ENCODE data around the gene LPO. TPM values are rescaled to one million over a fixed set of nuclear protein-coding genes. Genes with fewer than 3 reads are reported as not detected.
A peak's percentile ranks its signal among the peaks of the same experiment; 100 is the strongest.

Gene LPO
- total and polyA plus RNA-seq, 10 of the 15 experiments (the other 5 are each of a cell fraction or from before 2014, with no cell fraction given): 0.03 to 0.11 (median 0.06) TPM; not detected in 7

DNA sequence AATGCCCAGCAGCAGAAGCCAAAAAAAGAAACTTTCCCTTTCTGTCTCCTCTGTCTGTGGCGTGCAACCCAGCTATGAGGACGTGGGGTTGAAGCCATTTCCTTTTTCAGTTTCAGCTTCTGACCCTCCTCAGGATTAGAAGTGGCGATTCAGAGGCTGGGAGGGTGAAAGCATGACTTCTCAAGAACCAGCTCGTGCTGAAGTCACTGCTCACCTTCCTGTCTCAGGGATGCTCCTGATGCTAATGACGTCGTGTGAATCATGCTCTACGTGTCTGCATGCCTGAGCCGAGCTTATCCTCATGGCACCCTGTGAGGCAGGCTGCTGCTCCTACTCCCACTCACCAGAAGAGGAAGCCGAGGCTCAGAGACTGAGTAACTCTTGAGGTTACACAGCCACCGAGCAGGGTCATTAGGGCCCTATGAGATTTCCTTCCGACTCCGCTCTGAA, 5.7 kb upstream of the LPO start:
- no TSS peak for BruUV-seq (replicated peaks)
- ChIA-PET POLR2A (interaction anchor here (0.8 to 1.6 kb wide), 8 partner anchors 12 to 112 kb away, joined by 3 to 8 read pairs (median 4); partner anchors contain the start of gene MKS1), RAD21 (ENCODE audit: unreplicated experiment) (interaction anchor here (0.9 to 1.7 kb wide), 11 partner anchors 13 to 185 kb away, joined by 3 to 13 read pairs (median 5); partner anchors contain the start of gene MKS1), SMC1A (ENCODE audit: uncharacterized antibody, unreplicated experiment) (interaction anchor here (0.6 to 2.4 kb wide), 15 partner anchors 9 to 1401 kb away, joined by 3 to 12 read pairs (median 3); partner anchors contain the start of gene MKS1), CTCF (interaction anchor here (0.7 to 7.0 kb wide), 8 partner anchors 8 to 84 kb away, joined by 3 to 78 read pairs (median 6); partner anchors contain the start of gene MKS1)
- Histone ChIP-seq H4K20me1 (ENCODE audit: control insufficient read depth, insufficient read depth) (no peaks in the 10 kb centered on the region), H3K4me3 (peak overlapping the region; percentile 11; the same call in 1 of the 2 replicates), H2AFZ (ENCODE audit: control insufficient read depth, low read depth, low read length) (peak overlapping the region; percentile 90), H3K4me1 (ENCODE audit: control insufficient read depth, insufficient read depth, low read length) (peaks cover 21% of the 10 kb centered on the region), H3K79me2 (ENCODE audit: control insufficient read depth, insufficient read depth, low read length) (no peaks in the 10 kb centered on the region), H3K27ac (ENCODE audit: control insufficient read depth, insufficient read depth) (peak overlapping the region; percentile 67), H3K9ac (ENCODE audit: control insufficient read depth, insufficient read depth, low read length) (peak overlapping the region; percentile 30; the same call in 1 of the 2 replicates), H3K36me3 (ENCODE audit: control insufficient read depth in 2 of 2, insufficient read depth in 2 of 2, low read length in 1 of 2) (no peaks in the 10 kb centered on the region), H3K9me3 (replicated peaks; ENCODE audit: control insufficient read depth, insufficient read depth, low read length) (no peaks in the 10 kb centered on the region; the same call in 2 of the 3 replicates), H3K4me2 (ENCODE audit: control insufficient read depth, insufficient read depth) (peak overlapping the region; percentile 95), H3K27me3 (replicated peaks in 1 of 2; ENCODE audit: control insufficient read depth in 2 of 2, insufficient read depth in 2 of 2, low read length in 1 of 2) (no peaks in the 10 kb centered on the region; a peak in 1 of 4 replicates)
- intact Hi-C loops (cut with micrococcal nuclease; ENCODE audit: unreplicated experiment): no loop called here
- WGBS (ENCODE audit: insufficient coverage, insufficient replicate concordance, low lambda C conversion rate, missing lambda C conversion rate): under 1% methylated on average over 12 of the region's 12 CpGs
- in situ Hi-C loops (cut with MboI): no loop called here
- peak; percentile 92 for FAIRE-seq
- ATAC-seq: peak; percentile 92
- peak; percentile 87 for DNase-seq (ENCODE audit: low read depth, low spot score)
- 0 out of 2 replicates have a peak, but pooled peaks have one; percentile 12 for TF ChIP-seq RAD21 (IDR thresholded peaks at IDR 0.05; ENCODE audit: insufficient read depth, low read depth, low read length)
- peak in 1 of 2 experiments; percentile 67; a peak in 2 of 3 replicates for TF ChIP-seq EGR1 (IDR thresholded peaks at IDR 0.05; ENCODE audit: borderline replicate concordance in 1 of 2, low read depth in 2 of 2, low read length in 2 of 2)
- peak; percentile 68 for TF ChIP-seq NR2F1 (conservative IDR thresholded peaks at IDR 0.05)
- TF ChIP-seq NFYB (IDR thresholded peaks at IDR 0.05; ENCODE audit: insufficient read depth, low read depth, low read length): no peak
- TF ChIP-seq, protein P1, sequence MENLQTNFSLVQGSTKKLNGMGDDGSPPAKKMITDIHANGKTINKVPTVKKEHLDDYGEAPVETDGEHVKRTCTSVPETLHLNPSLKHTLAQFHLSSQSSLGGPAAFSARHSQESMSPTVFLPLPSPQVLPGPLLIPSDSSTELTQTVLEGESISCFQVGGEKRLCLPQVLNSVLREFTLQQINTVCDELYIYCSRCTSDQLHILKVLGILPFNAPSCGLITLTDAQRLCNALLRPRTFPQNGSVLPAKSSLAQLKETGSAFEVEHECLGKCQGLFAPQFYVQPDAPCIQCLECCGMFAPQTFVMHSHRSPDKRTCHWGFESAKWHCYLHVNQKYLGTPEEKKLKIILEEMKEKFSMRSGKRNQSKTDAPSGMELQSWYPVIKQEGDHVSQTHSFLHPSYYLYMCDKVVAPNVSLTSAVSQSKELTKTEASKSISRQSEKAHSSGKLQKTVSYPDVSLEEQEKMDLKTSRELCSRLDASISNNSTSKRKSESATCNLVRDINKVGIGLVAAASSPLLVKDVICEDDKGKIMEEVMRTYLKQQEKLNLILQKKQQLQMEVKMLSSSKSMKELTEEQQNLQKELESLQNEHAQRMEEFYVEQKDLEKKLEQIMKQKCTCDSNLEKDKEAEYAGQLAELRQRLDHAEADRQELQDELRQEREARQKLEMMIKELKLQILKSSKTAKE (IDR thresholded peaks at IDR 0.05; ENCODE audit: low read depth, poor library complexity, severe bottlenecking): peak; percentile 75
- TF ChIP-seq MTA3 (IDR thresholded peaks at IDR 0.05; ENCODE audit: borderline replicate concordance, low read length): 0 out of 2 replicates have a peak, but pooled peaks have one; percentile 21
- TF ChIP-seq SMARCA5 (IDR thresholded peaks at IDR 0.05): peak; percentile 39; the same call in 1 of the 2 replicates
- TF ChIP-seq DPF2 (IDR thresholded peaks at IDR 0.05): peak; percentile 69
- TF ChIP-seq ETV6 (conservative IDR thresholded peaks at IDR 0.05 in 1 of 2, IDR thresholded peaks at IDR 0.05 in 1 of 2; ENCODE audit: borderline replicate concordance in 1 of 2, low read depth in 1 of 2): peak in 1 of 2 experiments; percentile 91; a peak in 2 of 4 replicates
- TF ChIP-seq IRF4 (IDR thresholded peaks at IDR 0.05; ENCODE audit: low read depth, low read length): peak; percentile 23; the same call in 1 of the 2 replicates
- TF ChIP-seq ATF7 (IDR thresholded peaks at IDR 0.05; ENCODE audit: low read depth): peak; percentile 90
- TF ChIP-seq ZNF274 (IDR thresholded peaks at IDR 0.05; ENCODE audit: insufficient read depth, insufficient read length): no peak
- TF ChIP-seq, protein P2, sequence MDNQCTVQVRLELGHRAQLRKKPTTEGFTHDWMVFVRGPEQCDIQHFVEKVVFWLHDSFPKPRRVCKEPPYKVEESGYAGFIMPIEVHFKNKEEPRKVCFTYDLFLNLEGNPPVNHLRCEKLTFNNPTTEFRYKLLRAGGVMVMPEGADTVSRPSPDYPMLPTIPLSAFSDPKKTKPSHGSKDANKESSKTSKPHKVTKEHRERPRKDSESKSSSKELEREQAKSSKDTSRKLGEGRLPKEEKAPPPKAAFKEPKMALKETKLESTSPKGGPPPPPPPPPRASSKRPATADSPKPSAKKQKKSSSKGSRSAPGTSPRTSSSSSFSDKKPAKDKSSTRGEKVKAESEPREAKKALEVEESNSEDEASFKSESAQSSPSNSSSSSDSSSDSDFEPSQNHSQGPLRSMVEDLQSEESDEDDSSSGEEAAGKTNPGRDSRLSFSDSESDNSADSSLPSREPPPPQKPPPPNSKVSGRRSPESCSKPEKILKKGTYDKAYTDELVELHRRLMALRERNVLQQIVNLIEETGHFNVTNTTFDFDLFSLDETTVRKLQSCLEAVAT (IDR thresholded peaks at IDR 0.05): peak; percentile 38; the same call in 1 of the 2 replicates
- TF ChIP-seq CBFB (IDR thresholded peaks at IDR 0.05; ENCODE audit: low read depth): peak; percentile 62; the same call in 1 of the 2 replicates
- TF ChIP-seq, protein P3, sequence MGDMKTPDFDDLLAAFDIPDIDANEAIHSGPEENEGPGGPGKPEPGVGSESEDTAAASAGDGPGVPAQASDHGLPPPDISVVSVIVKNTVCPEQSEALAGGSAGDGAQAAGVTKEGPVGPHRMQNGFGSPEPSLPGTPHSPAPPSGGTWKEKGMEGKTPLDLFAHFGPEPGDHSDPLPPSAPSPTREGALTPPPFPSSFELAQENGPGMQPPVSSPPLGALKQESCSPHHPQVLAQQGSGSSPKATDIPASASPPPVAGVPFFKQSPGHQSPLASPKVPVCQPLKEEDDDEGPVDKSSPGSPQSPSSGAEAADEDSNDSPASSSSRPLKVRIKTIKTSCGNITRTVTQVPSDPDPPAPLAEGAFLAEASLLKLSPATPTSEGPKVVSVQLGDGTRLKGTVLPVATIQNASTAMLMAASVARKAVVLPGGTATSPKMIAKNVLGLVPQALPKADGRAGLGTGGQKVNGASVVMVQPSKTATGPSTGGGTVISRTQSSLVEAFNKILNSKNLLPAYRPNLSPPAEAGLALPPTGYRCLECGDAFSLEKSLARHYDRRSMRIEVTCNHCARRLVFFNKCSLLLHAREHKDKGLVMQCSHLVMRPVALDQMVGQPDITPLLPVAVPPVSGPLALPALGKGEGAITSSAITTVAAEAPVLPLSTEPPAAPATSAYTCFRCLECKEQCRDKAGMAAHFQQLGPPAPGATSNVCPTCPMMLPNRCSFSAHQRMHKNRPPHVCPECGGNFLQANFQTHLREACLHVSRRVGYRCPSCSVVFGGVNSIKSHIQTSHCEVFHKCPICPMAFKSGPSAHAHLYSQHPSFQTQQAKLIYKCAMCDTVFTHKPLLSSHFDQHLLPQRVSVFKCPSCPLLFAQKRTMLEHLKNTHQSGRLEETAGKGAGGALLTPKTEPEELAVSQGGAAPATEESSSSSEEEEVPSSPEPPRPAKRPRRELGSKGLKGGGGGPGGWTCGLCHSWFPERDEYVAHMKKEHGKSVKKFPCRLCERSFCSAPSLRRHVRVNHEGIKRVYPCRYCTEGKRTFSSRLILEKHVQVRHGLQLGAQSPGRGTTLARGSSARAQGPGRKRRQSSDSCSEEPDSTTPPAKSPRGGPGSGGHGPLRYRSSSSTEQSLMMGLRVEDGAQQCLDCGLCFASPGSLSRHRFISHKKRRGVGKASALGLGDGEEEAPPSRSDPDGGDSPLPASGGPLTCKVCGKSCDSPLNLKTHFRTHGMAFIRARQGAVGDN (IDR thresholded peaks at IDR 0.05): peak; percentile 98
- peak; percentile 18; the same call in 1 of the 2 replicates for TF ChIP-seq BCL11A (IDR thresholded peaks at IDR 0.05; ENCODE audit: low read depth, low read length)

All from GM12878 (cell line).